ENCODE data around the gene PGK1. TPM values are rescaled to one million over a fixed set of nuclear protein-coding genes. Genes with fewer than 3 reads are reported as not detected.
A peak's percentile ranks its signal among the peaks of the same experiment; 100 is the strongest.
"Not testable (repeated sequence)": the region's sequence is repeated elsewhere in the genome, so short reads cannot be mapped to it uniquely, and the experiment has no call there.

The PGK1 gene
- 354 and 408 TPM in 2 replicates for total RNA-seq (2014; rRNA removed; shearing (Covaris generic))

DNA sequence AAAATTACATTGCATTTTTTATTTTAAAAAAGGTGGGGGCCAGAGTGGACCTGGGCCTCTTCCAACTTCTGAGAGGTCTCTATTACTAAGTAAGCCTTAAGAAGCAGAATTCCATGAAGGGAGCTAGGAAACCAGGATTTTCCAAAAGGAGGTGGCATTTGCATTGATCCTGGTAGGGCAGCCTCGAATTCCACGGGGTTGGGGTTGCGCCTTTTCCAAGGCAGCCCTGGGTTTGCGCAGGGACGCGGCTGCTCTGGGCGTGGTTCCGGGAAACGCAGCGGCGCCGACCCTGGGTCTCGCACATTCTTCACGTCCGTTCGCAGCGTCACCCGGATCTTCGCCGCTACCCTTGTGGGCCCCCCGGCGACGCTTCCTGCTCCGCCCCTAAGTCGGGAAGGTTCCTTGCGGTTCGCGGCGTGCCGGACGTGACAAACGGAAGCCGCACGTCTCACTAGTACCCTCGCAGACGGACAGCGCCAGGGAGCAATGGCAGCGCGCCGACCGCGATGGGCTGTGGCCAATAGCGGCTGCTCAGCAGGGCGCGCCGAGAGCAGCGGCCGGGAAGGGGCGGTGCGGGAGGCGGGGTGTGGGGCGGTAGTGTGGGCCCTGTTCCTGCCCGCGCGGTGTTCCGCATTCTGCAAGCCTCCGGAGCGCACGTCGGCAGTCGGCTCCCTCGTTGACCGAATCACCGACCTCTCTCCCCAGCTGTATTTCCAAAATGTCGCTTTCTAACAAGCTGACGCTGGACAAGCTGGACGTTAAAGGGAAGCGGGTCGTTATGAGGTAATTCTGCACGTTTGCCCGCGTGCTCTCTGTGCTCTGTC is at the start of gene PGK1:
Gene PGK1 (plus strand): TSS at position 626 of the 824 bp plus-strand sequence. CDS start 93 bp downstream, at position 719.
- no peaks in the 10 kb centered on the region for H3K9me3 ChIP-seq (replicated peaks)
- peak within 1 kb of the TSS; percentile 77 for H3K27ac ChIP-seq
- H3K4me3 ChIP-seq, result peak within 1 kb of the TSS; percentile 82
- H3K36me3 ChIP-seq, result no peaks in the 10 kb centered on the region
- no peaks in the 10 kb centered on the region for H3K4me1 ChIP-seq
- DNase-seq, result peak; percentile 93 to 94
- H3K27me3 ChIP-seq, result no peaks in the 10 kb centered on the region

DNA sequence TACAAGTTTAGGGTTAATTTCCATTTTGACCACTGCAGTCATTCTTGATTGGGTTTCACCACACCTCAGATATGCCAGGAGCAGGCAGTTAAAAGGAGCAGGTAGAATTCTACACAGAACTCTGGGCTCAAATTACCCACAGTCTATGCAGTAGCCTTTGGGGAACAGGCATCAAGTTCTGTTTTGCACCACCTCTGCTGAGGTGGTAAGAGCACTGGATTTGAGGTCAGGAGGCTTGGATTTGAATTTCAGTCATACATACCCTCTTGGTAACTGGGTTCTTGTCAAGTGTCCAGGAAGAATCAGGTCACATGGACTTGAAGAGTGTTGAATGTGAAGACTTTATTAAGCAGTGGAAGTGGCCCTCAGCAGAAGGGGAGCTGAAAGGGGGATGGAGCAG is 40.4 kb upstream of the PGK1 start:
- Histone ChIP-seq H3K4me3 (no peak overlapping the region), H3K27me3 (no peaks in the 10 kb centered on the region), H3K27ac (no peak overlapping the region), H3K36me3 (no peaks in the 10 kb centered on the region), H3K4me1 (no peaks in the 10 kb centered on the region), H3K9me3 (replicated peaks) (no peaks in the 10 kb centered on the region)
- no peak for DNase-seq

DNA sequence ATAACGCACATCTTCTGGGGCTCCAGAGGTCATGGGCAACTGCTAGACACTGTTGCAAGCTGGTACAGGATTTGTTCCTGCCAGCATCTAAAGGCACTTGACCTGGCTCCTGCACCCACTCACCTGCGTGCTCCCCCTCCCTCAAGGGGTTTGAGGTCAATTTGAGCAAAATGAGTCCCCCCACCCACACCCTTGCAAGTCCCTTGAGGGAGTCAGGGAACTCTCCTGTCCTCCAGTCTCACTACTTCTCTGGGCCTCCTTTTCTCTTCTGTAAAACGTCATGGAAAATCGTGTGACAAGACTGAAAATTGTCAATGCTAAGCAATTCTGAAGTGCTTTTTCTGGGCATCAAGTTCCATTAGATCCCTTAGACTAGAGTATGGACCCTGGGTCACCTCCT is 39.9 kb upstream of the PGK1 start:
- H3K27ac ChIP-seq, result no peak overlapping the region
- no peaks in the 10 kb centered on the region for H3K9me3 ChIP-seq (replicated peaks)
- DNase-seq, result no peak
- no peaks in the 10 kb centered on the region for H3K4me1 ChIP-seq
- no peak overlapping the region for H3K4me3 ChIP-seq
- H3K36me3 ChIP-seq, result no peaks in the 10 kb centered on the region
- H3K27me3 ChIP-seq, result no peaks in the 10 kb centered on the region

DNA sequence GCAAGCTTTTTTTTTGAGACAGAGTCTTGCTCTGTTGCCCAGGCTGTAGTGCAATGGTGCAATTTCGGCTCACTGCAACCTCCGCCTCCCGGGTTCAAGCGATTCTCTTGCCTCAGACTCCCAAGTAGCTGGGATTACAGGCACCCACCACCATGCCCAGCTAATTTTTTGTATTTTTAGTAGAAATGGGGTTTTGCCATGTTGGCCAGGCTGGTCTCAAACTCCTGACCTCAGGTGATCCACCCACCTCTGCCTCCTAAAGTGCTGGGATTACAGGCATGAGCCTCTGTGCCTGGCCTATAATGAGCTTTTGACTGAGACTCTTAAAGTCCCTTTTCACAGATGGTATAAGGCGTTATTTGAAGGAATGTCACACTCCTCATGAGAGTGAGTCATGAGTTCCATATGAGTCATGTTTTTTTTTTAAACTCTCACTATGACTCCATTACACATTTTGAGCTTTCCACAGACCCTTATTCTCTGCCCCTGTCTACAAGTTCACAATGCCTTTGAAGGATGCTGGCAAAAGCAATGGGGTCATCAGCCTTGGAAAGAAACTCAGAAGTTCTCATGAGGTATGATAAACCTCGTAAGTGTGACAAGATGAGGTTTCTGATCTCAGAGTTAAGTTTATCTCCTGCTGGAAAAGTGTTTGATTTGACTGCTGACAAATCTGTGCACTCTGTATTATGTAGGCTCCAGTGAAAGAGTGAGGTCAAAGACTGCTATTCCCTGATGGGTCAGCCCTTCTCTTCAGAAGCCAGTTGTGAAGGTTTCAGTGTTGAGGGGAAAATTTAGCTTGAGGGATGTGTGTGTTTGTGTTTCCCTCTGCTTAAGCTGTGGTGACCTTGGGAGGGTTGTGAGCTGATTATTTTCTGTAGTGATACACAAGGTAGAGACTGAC is 39.1 kb upstream of the PGK1 start:
- H3K36me3 ChIP-seq; H3K9me3 ChIP-seq (replicated peaks); H3K27me3 ChIP-seq; H3K27ac ChIP-seq; H3K4me1 ChIP-seq; H3K4me3 ChIP-seq: not testable (repeated sequence)
- peak in 1 of 2 experiments; percentile 6 for DNase-seq

- Histone ChIP-seq H3K4me3 (no peak overlapping the region), H3K27me3 (no peaks in the 10 kb centered on the region), H3K9me3 (replicated peaks) (no peaks in the 10 kb centered on the region), H3K27ac (no peak overlapping the region), H3K36me3 (no peaks in the 10 kb centered on the region), H3K4me1 (no peaks in the 10 kb centered on the region)
- no peak for DNase-seq
Observed at GRCh38 chrX:78066110-78066509, 37.9 kb upstream of the PGK1 start.

- DNase-seq, result no peak
Observed at GRCh38 chrX:78071331-78071730, 32.7 kb upstream of the PGK1 start.

GRCh38 chrX:78073147-78074077 is 30.6 kb upstream of the PGK1 start:
- H3K9me3 ChIP-seq (replicated peaks); H3K27ac ChIP-seq: not testable (repeated sequence)

More at GRCh38 chrX:78071331-78071730, 32.7 kb upstream of the PGK1 start:
- Histone ChIP-seq H3K9me3 (replicated peaks) (no peaks in the 10 kb centered on the region), H3K36me3 (no peaks in the 10 kb centered on the region), H3K4me1 (no peaks in the 10 kb centered on the region), H3K27me3 (no peaks in the 10 kb centered on the region), H3K4me3 (no peak overlapping the region), H3K27ac (no peak overlapping the region)

DNA sequence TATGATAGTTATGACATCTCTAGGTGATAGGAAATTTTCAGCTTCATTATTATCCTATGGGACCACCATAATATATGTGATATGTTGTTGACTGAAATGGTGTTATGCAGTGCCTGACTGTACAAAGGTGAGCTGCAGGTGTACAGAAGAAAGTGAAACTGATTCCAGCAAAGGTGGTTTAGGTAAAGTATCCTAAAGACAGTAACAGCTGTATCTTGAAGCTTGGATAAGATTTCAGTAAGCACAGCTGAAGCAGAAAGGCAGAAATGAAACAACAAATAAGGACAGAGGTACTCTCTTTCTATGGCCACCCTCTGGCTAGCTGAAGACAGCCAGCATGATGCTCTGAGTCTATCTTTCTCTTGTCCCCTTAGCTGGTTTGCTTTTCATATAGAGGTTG is 30.0 kb upstream of the PGK1 start:
- Histone ChIP-seq H3K27me3 (no peaks in the 10 kb centered on the region), H3K36me3 (no peaks in the 10 kb centered on the region)
- DNase-seq, result no peak

More at GRCh38 chrX:78073147-78074077, 30.6 kb upstream of the PGK1 start:
- not testable (repeated sequence) for H3K36me3 ChIP-seq, H3K4me3 ChIP-seq, H3K27me3 ChIP-seq, H3K4me1 ChIP-seq, DNase-seq

DNA sequence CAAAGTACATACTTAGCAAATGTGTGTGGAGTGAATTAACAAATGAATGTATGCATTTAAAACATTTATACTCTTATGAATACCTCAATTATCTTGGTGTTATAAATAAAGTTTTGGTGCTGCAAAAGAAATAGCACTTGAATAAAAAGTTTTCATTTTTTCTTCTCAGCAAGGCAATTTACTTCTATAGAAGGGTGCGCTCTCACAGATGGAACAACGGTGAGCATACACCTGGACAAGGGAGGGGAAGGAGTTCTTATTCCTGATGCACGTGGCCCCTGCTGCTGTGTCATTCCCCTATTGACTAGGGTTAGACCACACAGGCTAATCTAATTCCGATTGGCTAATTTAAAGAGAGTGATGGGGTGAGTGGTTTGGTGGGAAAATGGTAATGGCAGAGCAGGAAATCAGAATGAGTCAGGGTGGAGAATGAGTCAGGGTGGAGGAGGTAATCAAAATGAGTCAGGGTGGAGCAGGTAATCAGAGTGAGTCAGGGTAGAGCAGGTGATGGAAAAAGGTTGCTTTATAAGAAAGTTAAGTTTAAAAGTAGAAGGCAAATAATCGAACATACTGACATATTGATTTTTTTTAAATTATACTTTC is 28.2 kb upstream of the PGK1 start:
- no peaks in the 10 kb centered on the region for H3K9me3 ChIP-seq (replicated peaks)
- no peak for DNase-seq
- no peaks in the 10 kb centered on the region for H3K4me1 ChIP-seq
- H3K4me3 ChIP-seq, result no peak overlapping the region
- no peak overlapping the region for H3K27ac ChIP-seq
- no peaks in the 10 kb centered on the region for H3K36me3 ChIP-seq
- no peaks in the 10 kb centered on the region for H3K27me3 ChIP-seq

More for the DNA sequence above, 30.0 kb upstream of the PGK1 start:
- no peak overlapping the region for H3K4me3 ChIP-seq
- no peaks in the 10 kb centered on the region for H3K4me1 ChIP-seq
- no peak overlapping the region for H3K27ac ChIP-seq
- H3K9me3 ChIP-seq (replicated peaks), result no peaks in the 10 kb centered on the region

- not testable (repeated sequence) for DNase-seq; H3K4me3 ChIP-seq; H3K27me3 ChIP-seq; H3K4me1 ChIP-seq; H3K9me3 ChIP-seq (replicated peaks); H3K27ac ChIP-seq; H3K36me3 ChIP-seq
Observed at GRCh38 chrX:78081413-78081812, 22.6 kb upstream of the PGK1 start.

- peak; percentile 48 to 58 for DNase-seq
- H3K27ac ChIP-seq, result no peak overlapping the region
- H3K4me3 ChIP-seq, result no peak overlapping the region
Observed at GRCh38 chrX:78092296-78092695, 11.8 kb upstream of the PGK1 start.

DNA sequence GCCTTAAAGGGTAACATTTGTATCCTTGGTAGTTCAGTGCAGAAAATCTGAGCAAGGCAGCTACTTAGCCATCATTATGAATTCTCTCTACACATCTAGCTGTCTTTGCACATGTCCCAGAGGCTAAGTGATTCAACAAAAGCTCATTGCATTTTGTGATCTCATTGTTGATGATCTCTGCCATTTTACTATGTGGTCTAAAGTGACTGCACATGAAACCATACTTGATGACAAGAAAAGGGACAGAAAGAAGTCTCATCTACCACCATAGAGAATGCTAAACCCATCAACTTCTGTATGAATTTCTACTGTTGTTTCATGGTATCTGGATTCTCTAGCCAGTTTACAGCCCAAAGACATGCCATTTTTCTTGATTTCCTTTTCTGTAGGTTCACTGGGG is 5.9 kb upstream of the PGK1 start:
- Histone ChIP-seq H3K4me3 (no peak overlapping the region), H3K27me3 (no peaks in the 10 kb centered on the region), H3K27ac (no peak overlapping the region), H3K36me3 (no peaks in the 10 kb centered on the region), H3K9me3 (replicated peaks) (no peaks in the 10 kb centered on the region), H3K4me1 (no peaks in the 10 kb centered on the region)
- DNase-seq, result no peak

More at GRCh38 chrX:78092296-78092695, 11.8 kb upstream of the PGK1 start:
- no peaks in the 10 kb centered on the region for H3K27me3 ChIP-seq
- no peaks in the 10 kb centered on the region for H3K4me1 ChIP-seq
- no peaks in the 10 kb centered on the region for H3K9me3 ChIP-seq (replicated peaks)
- no peaks in the 10 kb centered on the region for H3K36me3 ChIP-seq

- DNase-seq, result no peak
- Histone ChIP-seq H3K4me1 (no peaks in the 10 kb centered on the region), H3K27me3 (no peaks in the 10 kb centered on the region), H3K36me3 (no peaks in the 10 kb centered on the region), H3K4me3 (no peak overlapping the region), H3K27ac (no peak overlapping the region), H3K9me3 (replicated peaks) (no peaks in the 10 kb centered on the region)
Observed at GRCh38 chrX:78102091-78102490, 2.0 kb upstream of the PGK1 start.

All from SJCRH30 (cell line).